ENCODE data around the gene PEG3.
"Not testable (repeated sequence)": the region's sequence is repeated elsewhere in the genome, so short reads cannot be mapped to it uniquely, and the experiment has no call there.

- not testable (repeated sequence) for TF ChIP-seq EZH2 (IDR thresholded peaks at IDR 0.05; ENCODE audit: low read length, missing control alignments); CTCF (conservative IDR thresholded peaks at IDR 0.05 in 1 of 2, IDR thresholded peaks at IDR 0.05 in 1 of 2; ENCODE audit: low read depth in 1 of 2, low read length in 2 of 2)
These were observed 11.8 kb upstream of the PEG3 start for GRCh38 chr19:56852361-56852760.
